HG03060 (cell line): Measurements from ENCODE around the gene MRGPRX2.

Source experiments
- ATAC-seq: cut with Tn5 transposase; IDR thresholded peaks from one replicate; pipeline ENCODE4 v1.9.1; 2021; ENCODE audit warnings: low read depth, moderate number of reproducible peaks; ENCODE audit not compliant: unreplicated experiment

The MRGPRX2 gene

DNA sequence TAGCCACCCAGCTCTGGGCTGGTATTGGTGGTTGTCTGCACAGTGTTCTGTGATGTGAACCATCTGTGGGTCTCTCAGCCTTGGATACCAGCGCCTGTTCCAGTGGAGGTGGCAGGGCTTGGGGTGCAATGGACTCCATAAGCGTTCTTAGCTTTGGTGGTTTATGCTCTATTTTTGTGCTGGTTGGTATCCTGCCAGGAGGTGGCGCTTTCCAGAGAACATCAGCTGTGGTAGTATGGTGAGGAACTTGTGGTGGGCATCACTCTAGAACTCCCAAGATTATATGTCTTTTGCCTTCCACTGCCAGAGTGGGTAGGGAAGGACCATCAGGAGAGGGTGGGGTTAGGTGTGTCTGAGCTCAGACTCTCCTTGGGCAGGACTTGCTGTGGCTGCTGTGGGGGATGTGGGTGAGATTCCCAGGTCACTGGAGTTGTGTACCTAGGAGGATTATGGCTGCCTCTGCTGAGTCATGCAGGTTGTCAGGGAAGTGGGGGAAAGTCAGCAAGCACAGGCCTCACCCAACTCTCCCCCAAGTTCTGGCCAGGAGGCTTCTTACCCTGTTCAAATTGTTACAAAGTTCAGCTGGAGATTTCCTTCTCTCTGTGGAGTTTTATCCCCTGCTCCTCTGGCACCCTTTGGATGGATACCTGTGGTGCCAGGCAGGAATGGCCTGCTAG lies 47.2 kb downstream of the MRGPRX2 start:
- ATAC-seq = no peak

DNA sequence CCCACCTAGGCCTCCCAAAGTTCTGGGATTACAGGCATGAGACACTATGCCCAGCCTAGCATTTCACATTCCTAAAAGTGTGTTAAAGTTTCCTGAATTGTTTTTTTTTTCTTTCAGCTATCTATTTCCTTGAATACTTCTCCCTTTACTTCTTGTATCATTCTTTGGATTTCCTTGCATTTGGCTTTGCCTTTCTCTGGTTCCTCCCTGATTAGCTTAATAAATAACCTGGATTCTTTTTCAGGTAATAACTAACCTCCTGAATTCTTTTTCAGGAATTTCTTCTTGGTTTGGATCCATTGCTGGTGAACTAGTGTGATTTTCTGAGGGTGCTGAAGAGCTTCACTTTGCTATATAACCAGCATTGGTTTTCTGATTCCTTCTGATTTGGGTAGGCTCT lies 47.9 kb downstream of the MRGPRX2 start:
- no peak for ATAC-seq
